ENCODE results near the gene CALCOCO1. TPM values are rescaled to one million over a fixed set of nuclear protein-coding genes. Genes with fewer than 3 reads are reported as not detected.
A peak's percentile ranks its signal among the peaks of the same experiment; 100 is the strongest.

The CALCOCO1 gene
- total RNA-seq, 2 donors from 2014 or later, result 108 to 194 TPM

DNA sequence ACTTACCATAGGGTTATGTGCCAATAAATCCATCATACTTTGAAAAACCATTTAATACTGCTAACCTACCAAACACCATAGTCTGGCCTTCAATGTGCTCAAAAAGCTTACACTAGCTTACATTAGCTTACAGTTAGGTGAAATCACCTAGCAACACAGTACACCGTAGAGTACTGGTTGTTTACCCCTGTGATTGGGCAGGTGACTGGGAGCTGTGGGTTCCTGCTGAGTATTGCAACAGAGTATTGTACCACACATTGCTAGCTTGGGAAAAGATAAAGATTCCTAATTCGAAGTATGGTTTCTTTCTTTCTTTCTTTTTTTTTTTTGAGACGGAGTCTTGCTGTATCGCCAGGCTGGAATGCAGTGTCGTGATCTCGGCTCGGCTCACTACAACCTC is 56.9 kb downstream of the CALCOCO1 start:
- intact Hi-C loops (cut with DNase I), result no loop called here
- Histone ChIP-seq H3K27me3 (replicated peaks; ENCODE audit: insufficient read depth) (no peaks in the 10 kb centered on the region), H3K27ac (no peak overlapping the region), H3K9me3 (no peaks in the 10 kb centered on the region), H3K4me3 (no peak overlapping the region), H3K4me1 (replicated peaks) (peaks cover 3% of the 10 kb centered on the region), H3K36me3 (peaks cover 11 to 25% of the 10 kb centered on the region in 2 donors)
- no peak for DNase-seq (ENCODE audit: low spot score)
- TF ChIP-seq POLR2AphosphoS5 (IDR thresholded peaks at IDR 0.05) (no peak), POLR2A (IDR thresholded peaks at IDR 0.05) (no peak)
- TF ChIP-seq, protein P1, sequence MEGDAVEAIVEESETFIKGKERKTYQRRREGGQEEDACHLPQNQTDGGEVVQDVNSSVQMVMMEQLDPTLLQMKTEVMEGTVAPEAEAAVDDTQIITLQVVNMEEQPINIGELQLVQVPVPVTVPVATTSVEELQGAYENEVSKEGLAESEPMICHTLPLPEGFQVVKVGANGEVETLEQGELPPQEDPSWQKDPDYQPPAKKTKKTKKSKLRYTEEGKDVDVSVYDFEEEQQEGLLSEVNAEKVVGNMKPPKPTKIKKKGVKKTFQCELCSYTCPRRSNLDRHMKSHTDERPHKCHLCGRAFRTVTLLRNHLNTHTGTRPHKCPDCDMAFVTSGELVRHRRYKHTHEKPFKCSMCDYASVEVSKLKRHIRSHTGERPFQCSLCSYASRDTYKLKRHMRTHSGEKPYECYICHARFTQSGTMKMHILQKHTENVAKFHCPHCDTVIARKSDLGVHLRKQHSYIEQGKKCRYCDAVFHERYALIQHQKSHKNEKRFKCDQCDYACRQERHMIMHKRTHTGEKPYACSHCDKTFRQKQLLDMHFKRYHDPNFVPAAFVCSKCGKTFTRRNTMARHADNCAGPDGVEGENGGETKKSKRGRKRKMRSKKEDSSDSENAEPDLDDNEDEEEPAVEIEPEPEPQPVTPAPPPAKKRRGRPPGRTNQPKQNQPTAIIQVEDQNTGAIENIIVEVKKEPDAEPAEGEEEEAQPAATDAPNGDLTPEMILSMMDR (IDR thresholded peaks at IDR 0.05), result no peak
- 96% methylated on average over 7 of the region's 7 CpGs for WGBS

DNA sequence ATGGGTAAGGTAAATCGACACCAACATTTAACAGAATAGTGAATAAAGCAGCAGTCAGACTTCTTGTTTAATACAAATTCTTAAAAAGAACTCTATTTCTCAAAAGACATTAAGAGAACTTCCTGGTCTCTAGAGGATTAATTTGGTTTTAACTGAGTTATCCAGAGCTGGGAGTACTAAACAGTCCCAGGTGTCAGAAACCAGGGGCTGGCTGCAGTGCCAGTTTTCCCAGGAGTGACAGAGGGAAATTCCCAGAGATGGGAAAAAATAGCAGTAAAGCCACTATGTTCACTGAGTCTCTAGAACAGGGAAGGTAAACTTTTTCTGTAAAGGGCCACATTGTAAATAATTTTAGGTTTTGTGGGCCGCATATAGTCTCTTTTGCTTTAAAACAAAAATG is 60.2 kb downstream of the CALCOCO1 start:
- intact Hi-C loops (cut with DNase I), result no loop called here
- H3K27me3 ChIP-seq (replicated peaks; ENCODE audit: insufficient read depth), result no peaks in the 10 kb centered on the region
- TF ChIP-seq, protein P1 (IDR thresholded peaks at IDR 0.05), result no peak
- TF ChIP-seq POLR2A (IDR thresholded peaks at IDR 0.05), result no peak
- no peak for TF ChIP-seq POLR2AphosphoS5 (IDR thresholded peaks at IDR 0.05)
- no peak overlapping the region for H3K27ac ChIP-seq
- H3K4me1 ChIP-seq (replicated peaks), result no peaks in the 10 kb centered on the region
- 91% methylated on average over 2 of the region's 2 CpGs for WGBS
- no peaks in the 10 kb centered on the region for H3K9me3 ChIP-seq
- H3K4me3 ChIP-seq, result no peak overlapping the region
- peaks cover 11 to 25% of the 10 kb centered on the region in 2 donors for H3K36me3 ChIP-seq
- DNase-seq (ENCODE audit: low spot score), result no peak

DNA sequence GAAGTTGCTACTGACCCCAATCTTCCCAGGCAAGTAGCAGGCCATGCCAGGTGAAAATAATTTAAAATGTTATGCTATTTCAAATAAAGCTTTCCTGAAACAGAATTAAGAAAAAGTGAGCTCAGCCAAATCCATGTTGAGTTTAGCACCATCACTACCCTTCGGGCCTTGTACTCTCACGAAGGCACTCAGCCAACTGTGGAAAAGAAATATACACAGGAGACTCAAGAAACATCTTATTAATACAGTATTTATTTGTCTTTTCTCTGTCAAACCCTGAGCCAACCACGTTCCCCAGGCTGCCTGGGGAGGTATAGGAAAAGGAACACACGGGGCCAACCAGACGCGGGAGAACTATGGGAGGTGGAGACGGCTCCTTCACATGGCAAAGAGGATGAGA is 62.3 kb downstream of the CALCOCO1 start:
- no peak for DNase-seq (ENCODE audit: low spot score)
- H3K27me3 ChIP-seq (replicated peaks; ENCODE audit: insufficient read depth), result no peaks in the 10 kb centered on the region
- no peak overlapping the region for H3K4me3 ChIP-seq
- H3K27ac ChIP-seq, result no peak overlapping the region
- intact Hi-C loops (cut with DNase I), result no loop called here
- 68% methylated on average over 7 of the region's 7 CpGs for WGBS
- H3K9me3 ChIP-seq, result no peaks in the 10 kb centered on the region
- TF ChIP-seq POLR2A (IDR thresholded peaks at IDR 0.05), result no peak
- TF ChIP-seq, protein P1 (IDR thresholded peaks at IDR 0.05), result no peak
- no peak for TF ChIP-seq POLR2AphosphoS5 (IDR thresholded peaks at IDR 0.05)
- H3K4me1 ChIP-seq (replicated peaks), result peaks cover 6% of the 10 kb centered on the region
- H3K36me3 ChIP-seq, result peaks cover 11 to 25% of the 10 kb centered on the region in 2 donors

- peaks cover 10 to 19% of the 10 kb centered on the region in 2 donors for H3K36me3 ChIP-seq
- TF ChIP-seq POLR2A (IDR thresholded peaks at IDR 0.05), result no peak
- TF ChIP-seq, protein P1 (IDR thresholded peaks at IDR 0.05), result no peak
- no peak for TF ChIP-seq POLR2AphosphoS5 (IDR thresholded peaks at IDR 0.05)
- peaks cover 11% of the 10 kb centered on the region for H3K4me1 ChIP-seq (replicated peaks)
- no peaks in the 10 kb centered on the region for H3K9me3 ChIP-seq
- H3K27ac ChIP-seq, result no peak overlapping the region
- DNase-seq (ENCODE audit: low spot score), result no peak
- H3K27me3 ChIP-seq (replicated peaks; ENCODE audit: insufficient read depth), result no peaks in the 10 kb centered on the region
- 81% methylated on average over 5 of the region's 5 CpGs for WGBS
- intact Hi-C loops (cut with DNase I), result no loop called here
- H3K4me3 ChIP-seq, result no peak overlapping the region
Observed at GRCh38 chr12:53664191-53664590, 63.1 kb downstream of the CALCOCO1 start.

- Histone ChIP-seq H3K27me3 (replicated peaks; ENCODE audit: insufficient read depth) (no peaks in the 10 kb centered on the region), H3K4me3 (no peak overlapping the region), H3K4me1 (replicated peaks) (peaks cover 20% of the 10 kb centered on the region), H3K9me3 (no peaks in the 10 kb centered on the region), H3K27ac (peak overlapping the region; percentile 88 to 89), H3K36me3 (no peaks in the 10 kb centered on the region)
- 40% methylated on average over 5 of the region's 5 CpGs for WGBS
- intact Hi-C loops (cut with DNase I), result no loop called here
- DNase-seq (ENCODE audit: low spot score), result no peak
- TF ChIP-seq, protein P1 (IDR thresholded peaks at IDR 0.05), result no peak
- TF ChIP-seq POLR2AphosphoS5 (IDR thresholded peaks at IDR 0.05), result no peak
- TF ChIP-seq POLR2A (IDR thresholded peaks at IDR 0.05), result no peak
Observed at GRCh38 chr12:53660041-53660440, 67.2 kb downstream of the CALCOCO1 start.

Measured in prostate gland (tissue), 2 donors.